Trophoblast cell (in vitro differentiated cells and primary cell): ENCODE data around the gene CARNS1.
A peak's percentile ranks its signal among the peaks of the same experiment; 100 is the strongest.

ENCODE experiments used
- DNase-seq, 2 donors: peaks; one replicate each; pipeline ENCODE4 v3.0.0-alpha.2; 2016
- H2AFZ ChIP-seq: 2 replicates; pipeline ENCODE4 v1.6.1; 2013; ENCODE audit warnings: low read length, moderate library complexity, mild to moderate bottlenecking; ENCODE audit not compliant: insufficient read depth, poor library complexity
- H2AK5ac ChIP-seq: 2 replicates; pipeline ENCODE4 v1.6.1; 2013; ENCODE audit warnings: mild to moderate bottlenecking, low read length
- H2BK120ac ChIP-seq: 2 replicates; pipeline ENCODE4 v1.6.1; 2013; ENCODE audit warnings: low read length, mild to moderate bottlenecking, moderate library complexity; ENCODE audit not compliant: insufficient read depth, poor library complexity
- H2BK12ac ChIP-seq: 2 replicates; pipeline ENCODE4 v1.6.1; 2013; ENCODE audit warnings: mild to moderate bottlenecking, low read length, moderate library complexity
- H2BK5ac ChIP-seq: 2 replicates; pipeline ENCODE4 v1.6.1; 2013; ENCODE audit warnings: low read length, low read depth, moderate library complexity, mild to moderate bottlenecking; ENCODE audit not compliant: poor library complexity
- H3K14ac ChIP-seq: 2 replicates; pipeline ENCODE4 v1.6.1; 2013; ENCODE audit warnings: mild to moderate bottlenecking, low read length
- H3K18ac ChIP-seq: 2 replicates; pipeline ENCODE4 v1.6.1; 2013; ENCODE audit warnings: mild to moderate bottlenecking, low read length
- H3K23ac ChIP-seq: 2 replicates; pipeline ENCODE4 v1.6.1; 2013; ENCODE audit warnings: low read length
- H3K27ac ChIP-seq: 2 replicates; pipeline ENCODE4 v1.5.1; 2013; ENCODE audit warnings: low read depth, mild to moderate bottlenecking, inconsistent platforms, low read length, moderate library complexity
- H3K27me3 ChIP-seq: 2 replicates; pipeline ENCODE4 v1.6.1; 2013; ENCODE audit warnings: inconsistent platforms, mild to moderate bottlenecking, low read length, moderate library complexity; ENCODE audit not compliant: insufficient read depth
- H3K36me3 ChIP-seq, 2 experiments: 1 replicate in 1 of 2; 2 replicates in 1 of 2; pipeline ENCODE4 v1.6.1; 2013; ENCODE audit warnings: low read length in 2 of 2, mild to moderate bottlenecking in 2 of 2, moderate library complexity in 1 of 2; ENCODE audit not compliant: insufficient read depth in 2 of 2, control insufficient read depth in 1 of 2
- H3K4ac ChIP-seq: 2 replicates; pipeline ENCODE4 v1.6.1; 2013; ENCODE audit warnings: low read depth, mild to moderate bottlenecking, low read length, moderate library complexity
- H3K4me1 ChIP-seq, 2 experiments: 1 replicate in 1 of 2; 2 replicates in 1 of 2; pipeline ENCODE4 v1.6.1; 2013; ENCODE audit warnings: low read length in 2 of 2, mild to moderate bottlenecking in 2 of 2, moderate library complexity in 1 of 2; ENCODE audit not compliant: insufficient read depth in 2 of 2, control insufficient read depth in 1 of 2
- H3K4me2 ChIP-seq: 2 replicates; pipeline ENCODE4 v1.6.1; 2013; ENCODE audit warnings: inconsistent platforms, mild to moderate bottlenecking, low read length, moderate library complexity
- H3K4me3 ChIP-seq: 2 replicates; pipeline ENCODE4 v1.5.1; 2013; ENCODE audit warnings: mild to moderate bottlenecking, low read depth, low read length, inconsistent platforms
- H3K79me1 ChIP-seq: one replicate; pipeline ENCODE4 v1.6.1; 2013; ENCODE audit warnings: low read length
- H3K79me2 ChIP-seq: 2 replicates; pipeline ENCODE4 v1.6.1; 2013; ENCODE audit warnings: low read length, mild to moderate bottlenecking; ENCODE audit not compliant: control insufficient read depth, insufficient read depth, poor library complexity
- H3K9ac ChIP-seq: 2 replicates; pipeline ENCODE4 v1.6.1; 2013; ENCODE audit warnings: mild to moderate bottlenecking, low read length
- H3K9me3 ChIP-seq: 2 replicates; pipeline ENCODE4 v1.6.1; 2013; ENCODE audit warnings: low read depth, mild to moderate bottlenecking, control low read depth, inconsistent platforms, low read length; ENCODE audit not compliant: insufficient read depth
- H4K12ac ChIP-seq: 2 replicates; pipeline ENCODE4 v1.6.1; 2013; ENCODE audit warnings: low read depth, mild to moderate bottlenecking, low read length, moderate library complexity
- H4K8ac ChIP-seq: 2 replicates; pipeline ENCODE4 v1.6.1; 2013; ENCODE audit warnings: low read depth, mild to moderate bottlenecking, low read length, moderate library complexity
- H4K91ac ChIP-seq: one replicate; pipeline ENCODE4 v1.6.1; 2013; ENCODE audit warnings: low read depth, mild to moderate bottlenecking, low read length, moderate library complexity
- WGBS: extraction: QIAGEN DNeasy Blood & Tissue Kit; methylation state at CpG from one replicate; pipeline ENCODE4 v1.1.7; 2013; ENCODE audit warnings: missing lambda C conversion rate; ENCODE audit not compliant: insufficient read length, insufficient coverage; ENCODE audit errors: extremely low coverage; 5-methylcytosine and 5-hydroxymethylcytosine counted together

The CARNS1 gene

GRCh38 chr11:67370351-67371076, 45.0 kb upstream of the CARNS1 start:
- H3K23ac ChIP-seq = no peak overlapping the region
- no peak overlapping the region for H3K4me3 ChIP-seq
- H3K4me1 ChIP-seq = peaks cover 38 to 41% of the 10 kb centered on the region in 2 experiments
- H2AK5ac ChIP-seq = no peak overlapping the region
- no peak overlapping the region for H3K4ac ChIP-seq
- H3K9me3 ChIP-seq = peaks cover 2% of the 10 kb centered on the region
- peak overlapping the region; percentile 25 for H4K91ac ChIP-seq
- no peak overlapping the region for H2AFZ ChIP-seq
- no peak overlapping the region for H4K8ac ChIP-seq
- peaks cover 28% of the 10 kb centered on the region for H3K79me1 ChIP-seq
- H2BK5ac ChIP-seq = no peak overlapping the region
- H2BK120ac ChIP-seq = no peak overlapping the region
- DNase-seq = no peak
- H3K27ac ChIP-seq = peak overlapping the region; percentile 71
- peaks cover 5% of the 10 kb centered on the region for H3K79me2 ChIP-seq
- H3K27me3 ChIP-seq = no peaks in the 10 kb centered on the region
- peak overlapping the region; percentile 52 for H3K4me2 ChIP-seq
- H3K18ac ChIP-seq = no peak overlapping the region
- H2BK12ac ChIP-seq = no peak overlapping the region
- no CpG with 5 or more reads among the region's 14 CpGs for WGBS
- no peak overlapping the region for H3K9ac ChIP-seq
- H3K14ac ChIP-seq = no peak overlapping the region
- H3K36me3 ChIP-seq = no peaks in the 10 kb centered on the region
- H4K12ac ChIP-seq = no peak overlapping the region

GRCh38 chr11:67371189-67371910, 44.1 kb upstream of the CARNS1 start:
- H3K4me2 ChIP-seq = peak overlapping the region; percentile 66
- no peak overlapping the region for H3K14ac ChIP-seq
- H3K9me3 ChIP-seq = peaks cover 2% of the 10 kb centered on the region
- peaks cover 5% of the 10 kb centered on the region for H3K27me3 ChIP-seq
- no peak overlapping the region for H2BK120ac ChIP-seq
- H2AFZ ChIP-seq = no peak overlapping the region
- H3K4me1 ChIP-seq = peaks cover 38 to 41% of the 10 kb centered on the region in 2 experiments
- H3K36me3 ChIP-seq = no peaks in the 10 kb centered on the region
- H3K4me3 ChIP-seq = no peak overlapping the region
- peaks cover 28% of the 10 kb centered on the region for H3K79me1 ChIP-seq
- no peak overlapping the region for H4K12ac ChIP-seq
- peaks cover 5% of the 10 kb centered on the region for H3K79me2 ChIP-seq
- peak in 1 of 2 donors; percentile 48 for DNase-seq
- no peak overlapping the region for H3K9ac ChIP-seq
- peak overlapping the region; percentile 27 for H2AK5ac ChIP-seq
- H3K4ac ChIP-seq = no peak overlapping the region
- H2BK12ac ChIP-seq = no peak overlapping the region
- H4K91ac ChIP-seq = peak overlapping the region; percentile 86
- no CpG with 5 or more reads among the region's 8 CpGs for WGBS
- no peak overlapping the region for H3K23ac ChIP-seq
- no peak overlapping the region for H2BK5ac ChIP-seq
- H3K27ac ChIP-seq = no peak overlapping the region
- peak overlapping the region; percentile 19 for H3K18ac ChIP-seq
- peak overlapping the region; percentile 14 for H4K8ac ChIP-seq

- no CpG with 5 or more reads among the region's 16 CpGs for WGBS
- Histone ChIP-seq H2BK12ac (peak overlapping the region; percentile 50), H3K4me3 (peak overlapping the region; percentile 56), H3K4me1 (peaks cover 38 to 41% of the 10 kb centered on the region in 2 experiments), H4K91ac (peak overlapping the region; percentile 86), H2AK5ac (peak overlapping the region; percentile 27), H4K12ac (no peak overlapping the region), H2BK120ac (peak overlapping the region; percentile 49), H4K8ac (peak overlapping the region; percentile 50), H3K4ac (peak overlapping the region; percentile 24), H3K27me3 (peaks cover 10% of the 10 kb centered on the region), H3K18ac (peak overlapping the region; percentile 54), H2AFZ (peak overlapping the region; percentile 19), H3K9me3 (peaks cover 2% of the 10 kb centered on the region), H3K14ac (peak overlapping the region; percentile 56), H2BK5ac (peak overlapping the region; percentile 27), H3K79me1 (peaks cover 28% of the 10 kb centered on the region), H3K9ac (peak overlapping the region; percentile 49), H3K79me2 (peaks cover 5% of the 10 kb centered on the region), H3K27ac (peak overlapping the region; percentile 38), H3K36me3 (no peaks in the 10 kb centered on the region), H3K4me2 (peak overlapping the region; percentile 66), H3K23ac (no peak overlapping the region)
- DNase-seq = no peak
These were observed 43.6 kb upstream of the CARNS1 start for GRCh38 chr11:67371911-67372320.

GRCh38 chr11:67372321-67372992, 43.0 kb upstream of the CARNS1 start:
- Histone ChIP-seq H3K36me3 (no peaks in the 10 kb centered on the region), H2BK12ac (peak overlapping the region; percentile 50), H4K91ac (peak overlapping the region; percentile 96), H3K9ac (peak overlapping the region; percentile 72), H3K79me2 (peaks cover 5% of the 10 kb centered on the region), H2AFZ (peak overlapping the region; percentile 75), H3K14ac (peak overlapping the region; percentile 88), H2BK120ac (peak overlapping the region; percentile 74), H4K8ac (peak overlapping the region; percentile 80), H3K79me1 (peaks cover 28% of the 10 kb centered on the region), H3K18ac (peak overlapping the region; percentile 82), H3K9me3 (peaks cover 2% of the 10 kb centered on the region), H3K23ac (no peak overlapping the region), H3K27me3 (peaks cover 15% of the 10 kb centered on the region), H3K4me1 (peaks cover 38 to 41% of the 10 kb centered on the region in 2 experiments), H2AK5ac (no peak overlapping the region), H3K4me3 (peak overlapping the region; percentile 76), H3K4me2 (peak overlapping the region; percentile 72), H3K4ac (peak overlapping the region; percentile 24), H4K12ac (peak overlapping the region; percentile 57), H3K27ac (peak overlapping the region; percentile 68), H2BK5ac (peak overlapping the region; percentile 48)
- DNase-seq = no peak
- no CpG with 5 or more reads among the region's 78 CpGs for WGBS
